Fibroblast of lung (primary cell): ENCODE results near the gene NAB1. TPM values are rescaled to one million over a fixed set of nuclear protein-coding genes. Genes with fewer than 3 reads are reported as not detected.

Experiments used
- DNase-seq, 2 donors: peaks; one replicate each; pipeline versions ENCODE4 v3.0.0 to v3.0.0-alpha.2; 2010; ENCODE audit warnings: low read depth in 2 of 2
- H2AFZ ChIP-seq: 2 replicates; pipeline ENCODE4 v1.5.1; 2012; ENCODE audit warnings: low read length, control low read depth, inconsistent platforms
- H3K27ac ChIP-seq: 2 replicates; pipeline ENCODE4 v1.5.1; 2011; ENCODE audit warnings: low read length, control low read depth; ENCODE audit not compliant: insufficient read depth
- H3K27me3 ChIP-seq: 2 replicates; pipeline ENCODE4 v1.5.1; 2011; ENCODE audit warnings: mild to moderate bottlenecking, low read length; ENCODE audit not compliant: control insufficient read depth, insufficient read depth
- H3K36me3 ChIP-seq: 2 replicates; pipeline ENCODE4 v1.5.1; 2011; ENCODE audit warnings: low read length; ENCODE audit not compliant: control insufficient read depth, insufficient read depth
- H3K4me1 ChIP-seq: 2 replicates; pipeline ENCODE4 v1.5.1; 2011; ENCODE audit warnings: low read length; ENCODE audit not compliant: control insufficient read depth, insufficient read depth; ENCODE audit errors: extremely low read depth
- H3K4me2 ChIP-seq: 2 replicates; pipeline ENCODE4 v1.5.1; 2011; ENCODE audit warnings: low read length, control low read depth; ENCODE audit not compliant: insufficient read depth; ENCODE audit errors: extremely low read depth
- H3K4me3 ChIP-seq, 4 experiments: fragments of 200-600 bp in 1 of 4; sonication (generic) in 1 of 4; replicated peaks in 1 of 4; 2 replicates each; pipeline ENCODE4 v1.5.1; 2011 to 2016; ENCODE audit warnings: low read length in 4 of 4, low read depth in 3 of 4, mild to moderate bottlenecking in 3 of 4, control low read depth in 2 of 4, inconsistent platforms in 1 of 4, mixed read lengths in 1 of 4; ENCODE audit not compliant: insufficient read depth in 1 of 4; ENCODE audit errors: control extremely low read depth in 1 of 4
- H3K79me2 ChIP-seq: 2 replicates; pipeline ENCODE4 v1.5.1; 2012; ENCODE audit warnings: mild to moderate bottlenecking, low read length, inconsistent platforms; ENCODE audit not compliant: control insufficient read depth, insufficient read depth
- H3K9ac ChIP-seq: 2 replicates; pipeline ENCODE4 v1.5.1; 2011; ENCODE audit warnings: mild to moderate bottlenecking, low read length, control low read depth; ENCODE audit not compliant: insufficient read depth
- H3K9me3 ChIP-seq: 2 replicates; pipeline ENCODE4 v1.5.1; 2012; ENCODE audit warnings: low read depth, low read length; ENCODE audit not compliant: control insufficient read depth, insufficient read depth
- H4K20me1 ChIP-seq: 2 replicates; pipeline ENCODE4 v1.5.1; 2011; ENCODE audit warnings: low read length; ENCODE audit not compliant: control insufficient read depth, insufficient read depth; ENCODE audit errors: extremely low read depth
- CTCF ChIP-seq, 2 donors: IDR thresholded peaks in 1 of 2; conservative IDR thresholded peaks in 1 of 2; 1 replicate in 1 of 2; 2 replicates in 1 of 2; pipeline ENCODE4 v1.5.1; 2011 to 2012; ENCODE audit warnings: low read length in 2 of 2, control low read depth in 1 of 2, inconsistent platforms in 1 of 2, low read depth in 1 of 2, mild to moderate bottlenecking in 1 of 2
- EZH2 ChIP-seq: IDR thresholded peaks from 2 replicates; pipeline ENCODE4 v1.5.1; 2012; ENCODE audit warnings: low read length, control low read depth, mild to moderate bottlenecking; ENCODE audit errors: missing control alignments
- polyA plus RNA-seq, 2 donors: library from polyadenylated mRNA; depleted of rRNA in 1 of 2; stranded (reverse) in 1 of 2; unstranded in 1 of 2; fragments of >200 nt; gene quantifications; 2 replicates each; pipeline ENCODE4 v1.2.1, GENCODE V29; 2011 to 2012; ENCODE audit warnings: missing spikeins in 1 of 2
- total RNA-seq: library from RNA; depleted of rRNA; stranded (reverse); fragments of >200 nt; gene quantifications from 2 replicates; pipeline ENCODE4 v1.2.1, GENCODE V29; 2014

NAB1 gene
- total and polyA plus RNA-seq, 2 donors (not counting 1 experiment from before 2014, with no cell fraction given) = 18.3 to 46.6 TPM

- DNase-seq = no peak
- H4K20me1 ChIP-seq = no peaks in the 10 kb centered on the region
- no peak overlapping the region for H2AFZ ChIP-seq
- H3K9me3 ChIP-seq = no peaks in the 10 kb centered on the region
- H3K9ac ChIP-seq = no peak overlapping the region
- no peak for TF ChIP-seq CTCF (conservative IDR thresholded peaks at IDR 0.05 in 1 of 2, IDR thresholded peaks at IDR 0.05 in 1 of 2; ENCODE audit: low read depth in 1 of 2, low read length in 2 of 2)
- TF ChIP-seq EZH2 = no peak
- H3K79me2 ChIP-seq = no peaks in the 10 kb centered on the region
- H3K4me2 ChIP-seq = no peak overlapping the region
- no peaks in the 10 kb centered on the region for H3K27me3 ChIP-seq
- no peak overlapping the region for H3K4me3 ChIP-seq
- no peaks in the 10 kb centered on the region for H3K4me1 ChIP-seq
- no peak overlapping the region for H3K27ac ChIP-seq
- H3K36me3 ChIP-seq = no peaks in the 10 kb centered on the region
Measured at GRCh38 chr2:190668892-190669291, 20.0 kb downstream of the NAB1 start.

GRCh38 chr2:190670182-190670946 lies 21.5 kb downstream of the NAB1 start:
- H3K9ac ChIP-seq = no peak overlapping the region
- peaks cover 2% of the 10 kb centered on the region for H3K36me3 ChIP-seq
- no peak for DNase-seq
- H3K27me3 ChIP-seq = no peaks in the 10 kb centered on the region
- H3K27ac ChIP-seq = no peak overlapping the region
- H2AFZ ChIP-seq = no peak overlapping the region
- H3K4me2 ChIP-seq = no peak overlapping the region
- no peaks in the 10 kb centered on the region for H3K79me2 ChIP-seq
- H3K9me3 ChIP-seq = no peaks in the 10 kb centered on the region
- no peaks in the 10 kb centered on the region for H4K20me1 ChIP-seq
- H3K4me3 ChIP-seq = no peak overlapping the region
- no peaks in the 10 kb centered on the region for H3K4me1 ChIP-seq
- TF ChIP-seq EZH2 = no peak
- TF ChIP-seq CTCF (conservative IDR thresholded peaks at IDR 0.05 in 1 of 2, IDR thresholded peaks at IDR 0.05 in 1 of 2; ENCODE audit: low read depth in 1 of 2, low read length in 2 of 2) = no peak

- Histone ChIP-seq H3K4me1 (no peaks in the 10 kb centered on the region), H2AFZ (no peak overlapping the region), H3K9me3 (no peaks in the 10 kb centered on the region), H3K79me2 (no peaks in the 10 kb centered on the region), H3K4me2 (no peak overlapping the region), H3K36me3 (peaks cover 2% of the 10 kb centered on the region), H3K27ac (no peak overlapping the region), H3K9ac (no peak overlapping the region), H3K27me3 (no peaks in the 10 kb centered on the region), H3K4me3 (no peak overlapping the region), H4K20me1 (no peaks in the 10 kb centered on the region)
- DNase-seq = no peak
- no peak for TF ChIP-seq EZH2
- TF ChIP-seq CTCF (conservative IDR thresholded peaks at IDR 0.05 in 1 of 2, IDR thresholded peaks at IDR 0.05 in 1 of 2; ENCODE audit: low read depth in 1 of 2, low read length in 2 of 2) = no peak
Measured at GRCh38 chr2:190674966-190675650, 26.2 kb downstream of the NAB1 start.
